Measurements from ENCODE around the gene MUC5B.

DNA sequence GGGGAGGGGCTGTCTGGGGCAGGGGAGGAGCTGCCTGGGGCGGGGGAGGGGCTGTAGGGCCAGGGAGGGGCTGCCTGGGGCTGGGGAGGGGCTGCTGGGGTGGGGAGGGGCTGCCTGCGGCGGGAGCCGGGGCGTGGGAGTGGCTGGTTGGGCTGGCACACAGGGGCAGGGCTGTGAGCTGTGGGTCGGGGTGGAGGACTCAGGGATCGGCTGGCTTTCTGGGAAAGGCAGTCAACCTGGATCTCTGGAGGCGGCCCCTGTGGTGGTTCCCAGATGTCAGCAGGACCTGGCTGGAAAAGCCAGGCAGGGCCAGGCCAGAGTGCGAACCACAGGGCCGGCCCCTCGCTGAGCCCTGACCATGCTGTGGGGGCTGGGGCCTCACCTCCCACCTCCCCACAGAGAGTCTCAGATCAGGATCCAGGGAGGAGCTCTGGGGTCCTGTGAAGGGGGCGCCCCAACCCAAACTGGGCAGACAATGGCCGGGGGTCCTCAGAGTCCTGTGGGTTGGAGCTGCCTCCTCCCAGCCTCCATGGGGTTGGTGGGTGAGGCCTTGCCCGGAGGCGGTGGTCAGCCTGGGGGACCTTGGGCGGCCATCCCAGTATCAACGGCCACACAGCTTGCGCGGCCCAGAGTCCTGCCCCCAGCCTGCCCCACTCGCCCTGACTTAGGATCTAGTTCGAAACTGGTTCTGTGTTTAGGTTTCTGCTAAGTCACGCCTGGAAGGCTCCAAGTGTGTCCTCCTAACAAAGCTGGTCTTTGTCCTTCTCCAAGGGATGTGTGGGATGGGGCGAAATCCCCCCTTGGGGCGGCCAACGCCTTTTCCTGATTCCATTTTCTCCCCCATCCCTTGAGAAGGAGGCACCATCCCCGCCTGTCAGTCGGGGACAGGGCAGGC is 1.9 kb downstream of the MUC5B start:
- TF ChIP-seq, protein P1, sequence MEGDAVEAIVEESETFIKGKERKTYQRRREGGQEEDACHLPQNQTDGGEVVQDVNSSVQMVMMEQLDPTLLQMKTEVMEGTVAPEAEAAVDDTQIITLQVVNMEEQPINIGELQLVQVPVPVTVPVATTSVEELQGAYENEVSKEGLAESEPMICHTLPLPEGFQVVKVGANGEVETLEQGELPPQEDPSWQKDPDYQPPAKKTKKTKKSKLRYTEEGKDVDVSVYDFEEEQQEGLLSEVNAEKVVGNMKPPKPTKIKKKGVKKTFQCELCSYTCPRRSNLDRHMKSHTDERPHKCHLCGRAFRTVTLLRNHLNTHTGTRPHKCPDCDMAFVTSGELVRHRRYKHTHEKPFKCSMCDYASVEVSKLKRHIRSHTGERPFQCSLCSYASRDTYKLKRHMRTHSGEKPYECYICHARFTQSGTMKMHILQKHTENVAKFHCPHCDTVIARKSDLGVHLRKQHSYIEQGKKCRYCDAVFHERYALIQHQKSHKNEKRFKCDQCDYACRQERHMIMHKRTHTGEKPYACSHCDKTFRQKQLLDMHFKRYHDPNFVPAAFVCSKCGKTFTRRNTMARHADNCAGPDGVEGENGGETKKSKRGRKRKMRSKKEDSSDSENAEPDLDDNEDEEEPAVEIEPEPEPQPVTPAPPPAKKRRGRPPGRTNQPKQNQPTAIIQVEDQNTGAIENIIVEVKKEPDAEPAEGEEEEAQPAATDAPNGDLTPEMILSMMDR (IDR thresholded peaks at IDR 0.05; ENCODE audit: low read length) = no peak
- TF ChIP-seq EZH2 (IDR thresholded peaks at IDR 0.05; ENCODE audit: borderline replicate concordance, low read length) = no peak

All from OCI-LY1 (cell line).